ENCODE measurements around the gene SHISAL1.
"Not testable (repeated sequence)": the region's sequence is repeated elsewhere in the genome, so short reads cannot be mapped to it uniquely, and the experiment has no call there.

The SHISAL1 gene

DNA sequence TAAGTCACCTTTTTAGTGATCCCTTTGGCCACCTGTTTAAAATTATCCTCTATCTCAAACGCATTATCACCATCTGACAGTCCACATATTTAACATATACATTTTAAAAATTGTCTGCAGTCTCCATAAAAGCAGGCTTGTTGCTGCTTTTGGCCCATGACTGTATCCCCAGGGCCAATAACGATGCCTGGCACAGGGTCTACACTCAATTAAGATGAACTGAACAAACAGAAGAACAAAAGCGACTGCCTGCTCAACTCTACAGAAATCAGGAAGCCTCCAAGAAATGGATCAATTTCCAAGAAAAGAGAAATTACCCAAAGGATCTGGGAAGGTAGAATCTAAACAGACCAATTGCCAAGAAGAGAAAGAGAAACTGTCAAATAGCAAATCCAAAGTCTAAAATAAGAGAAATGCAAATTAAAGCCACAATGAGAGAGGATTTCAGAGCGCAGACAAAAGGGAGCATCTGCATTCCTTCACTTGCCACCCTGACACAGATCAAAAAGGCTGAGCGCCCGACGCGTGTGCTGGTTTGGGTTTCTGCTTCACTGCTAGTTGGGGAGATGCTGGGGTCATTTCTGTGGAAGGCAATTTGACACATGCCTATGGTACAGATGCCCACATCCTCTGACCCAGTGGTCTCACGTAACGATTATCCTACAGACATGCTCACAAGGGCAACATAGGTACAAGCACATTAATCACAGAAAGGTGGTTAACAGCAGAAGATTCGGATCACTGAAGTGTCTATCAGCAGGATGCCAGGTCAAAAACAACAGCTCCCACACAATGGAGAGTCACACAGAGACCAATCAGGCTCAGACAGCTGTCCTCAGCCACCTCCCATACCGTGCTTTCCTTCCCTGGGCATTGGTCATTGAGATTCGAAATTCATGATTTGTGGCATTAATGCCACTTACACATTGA is 55.9 kb downstream of the SHISAL1 start:
- no peak for DNase-seq

DNA sequence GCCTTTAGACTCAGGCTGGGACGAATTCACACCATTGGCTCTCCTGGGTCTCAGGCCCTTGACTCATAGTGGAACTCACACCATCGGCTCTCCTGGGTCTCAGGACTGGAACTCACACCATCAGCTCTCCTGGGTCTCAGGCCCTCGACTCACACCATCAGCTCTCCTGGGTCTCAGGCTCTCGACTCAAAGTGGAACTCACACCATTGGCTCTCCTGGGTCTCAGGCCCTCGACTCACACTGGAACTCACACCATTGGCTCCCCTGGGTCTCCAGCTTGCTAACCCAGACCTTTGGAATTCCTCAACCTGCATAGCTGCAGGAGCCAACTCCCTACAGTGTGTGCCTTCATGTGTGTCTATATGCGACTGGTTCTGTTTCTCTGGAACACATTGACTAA is 56.7 kb downstream of the SHISAL1 start:
- no peak for DNase-seq

GRCh38 chr22:44254811-44255210 is 57.9 kb downstream of the SHISAL1 start:
- no peak for DNase-seq

- no peak for DNase-seq
Measured at GRCh38 chr22:44249376-44250147, 63.2 kb downstream of the SHISAL1 start.

GRCh38 chr22:44248926-44249325 is 63.8 kb downstream of the SHISAL1 start:
- DNase-seq: no peak

DNA sequence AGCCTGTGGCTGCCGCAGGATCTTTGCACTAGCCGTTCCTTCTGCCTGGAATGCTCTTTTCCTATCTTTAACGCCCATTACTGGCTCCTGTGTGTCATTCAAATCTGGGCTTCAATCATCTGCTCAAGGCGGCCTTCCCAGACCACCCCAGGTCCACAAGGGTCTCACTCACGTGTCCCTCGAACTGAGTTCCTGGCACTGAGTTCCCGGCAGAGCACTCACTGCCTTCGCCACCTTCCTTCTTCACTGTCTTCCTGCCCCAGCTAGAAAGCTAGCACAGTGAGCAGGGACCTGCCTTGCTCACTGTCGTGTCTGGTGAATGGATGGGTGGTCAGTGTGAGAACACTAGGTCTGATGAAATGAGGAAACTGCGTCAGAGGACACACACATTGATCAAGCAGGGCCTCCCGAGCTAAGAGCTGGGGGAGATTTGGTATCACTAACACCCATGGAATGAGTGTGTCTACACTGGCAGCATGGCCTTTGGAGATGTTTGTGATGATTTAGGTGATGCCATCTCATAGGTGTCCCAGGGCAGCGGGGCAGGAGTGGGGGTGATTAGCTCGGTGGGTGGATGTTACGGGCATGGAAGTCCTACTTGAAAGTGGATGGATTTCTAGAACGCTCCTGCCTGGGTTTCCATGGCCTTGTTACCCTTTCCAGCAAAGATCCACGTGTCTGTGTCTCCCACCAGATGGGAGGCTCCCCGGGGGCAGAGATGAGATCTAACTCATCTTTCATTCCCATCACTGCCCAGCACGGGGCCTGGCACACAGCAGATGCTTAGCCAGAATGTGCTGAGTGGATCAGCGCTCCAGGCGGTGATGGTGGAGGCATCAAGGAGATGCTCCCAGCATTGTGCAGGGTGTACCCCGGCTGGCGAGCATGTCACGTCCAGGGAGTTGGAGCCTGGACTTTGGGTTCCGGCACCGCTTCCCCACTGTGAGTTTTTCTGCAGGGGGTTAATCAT is 64.5 kb downstream of the SHISAL1 start:
- no peak for DNase-seq

- no peak for DNase-seq
Measured at GRCh38 chr22:44247346-44247745, 65.4 kb downstream of the SHISAL1 start.

GRCh38 chr22:44246615-44247326 is 66.0 kb downstream of the SHISAL1 start:
- no peak for DNase-seq

GRCh38 chr22:44245867-44246266 is 66.9 kb downstream of the SHISAL1 start:
- DNase-seq: no peak

DNA sequence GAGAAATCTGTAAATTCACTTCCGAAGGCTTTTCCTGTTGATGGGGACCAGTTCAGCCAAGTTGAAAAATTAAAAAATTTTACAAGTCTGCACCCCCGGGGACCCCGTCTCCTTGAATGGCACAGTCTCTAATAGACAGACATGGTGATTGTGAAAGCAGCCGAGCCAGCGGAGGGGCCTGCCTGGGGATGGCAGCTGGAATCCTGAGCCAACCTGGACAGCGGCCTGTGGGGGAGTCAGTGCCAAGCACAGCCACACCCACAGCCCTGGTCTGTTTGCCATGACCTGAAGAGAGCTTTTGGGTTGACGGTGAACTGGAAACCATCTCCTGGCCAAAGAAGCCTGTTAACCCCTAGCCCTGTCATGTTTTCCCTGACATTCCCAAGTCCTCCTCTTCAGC is 67.3 kb downstream of the SHISAL1 start:
- no peak for DNase-seq

DNA sequence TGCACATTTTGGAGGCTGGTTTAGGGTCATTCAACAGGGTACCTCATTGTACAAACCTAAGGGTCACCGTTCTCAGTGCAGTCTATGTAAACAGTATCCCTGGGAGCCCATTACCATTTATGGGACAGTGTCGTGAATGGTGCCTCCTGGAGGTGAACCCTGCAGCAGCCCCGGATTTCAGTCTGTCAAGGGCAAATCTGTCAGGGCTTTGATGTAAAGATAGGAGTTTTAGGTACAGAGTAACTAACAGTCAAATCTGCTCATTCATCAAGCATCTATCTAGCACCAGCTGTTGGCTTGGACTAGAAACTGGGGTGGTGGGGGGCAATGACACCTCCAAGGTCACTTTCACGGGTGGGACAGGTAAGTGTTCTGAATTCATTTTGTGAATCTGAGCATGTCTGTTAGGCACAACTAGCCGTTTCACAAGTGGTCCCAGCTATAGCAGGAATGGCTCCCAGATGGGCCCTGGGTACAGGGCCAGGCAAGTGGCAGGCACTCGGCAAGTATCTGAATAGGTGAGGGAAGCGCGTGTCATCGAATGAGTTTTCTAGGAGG is 68.4 kb downstream of the SHISAL1 start:
- DNase-seq: no peak

DNA sequence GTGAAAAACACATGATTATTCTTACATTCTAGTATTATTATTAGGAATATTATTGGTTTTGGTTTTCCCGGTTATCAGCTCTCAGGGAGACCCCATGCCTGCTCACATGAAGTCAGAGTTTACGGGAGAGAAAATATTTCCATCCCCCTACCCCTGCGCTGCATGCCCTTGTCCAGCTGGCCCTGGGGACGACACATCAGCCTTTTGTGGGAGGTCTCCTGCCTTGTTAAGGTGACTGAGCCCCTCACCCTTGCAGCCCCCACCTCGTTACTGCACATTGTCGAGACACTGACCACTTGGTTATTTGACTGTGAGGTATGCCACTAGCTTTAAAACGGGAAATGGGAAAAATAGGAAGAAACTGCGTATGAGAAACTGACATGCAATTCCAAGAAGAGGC is 69.0 kb downstream of the SHISAL1 start:
- no peak for DNase-seq

DNA sequence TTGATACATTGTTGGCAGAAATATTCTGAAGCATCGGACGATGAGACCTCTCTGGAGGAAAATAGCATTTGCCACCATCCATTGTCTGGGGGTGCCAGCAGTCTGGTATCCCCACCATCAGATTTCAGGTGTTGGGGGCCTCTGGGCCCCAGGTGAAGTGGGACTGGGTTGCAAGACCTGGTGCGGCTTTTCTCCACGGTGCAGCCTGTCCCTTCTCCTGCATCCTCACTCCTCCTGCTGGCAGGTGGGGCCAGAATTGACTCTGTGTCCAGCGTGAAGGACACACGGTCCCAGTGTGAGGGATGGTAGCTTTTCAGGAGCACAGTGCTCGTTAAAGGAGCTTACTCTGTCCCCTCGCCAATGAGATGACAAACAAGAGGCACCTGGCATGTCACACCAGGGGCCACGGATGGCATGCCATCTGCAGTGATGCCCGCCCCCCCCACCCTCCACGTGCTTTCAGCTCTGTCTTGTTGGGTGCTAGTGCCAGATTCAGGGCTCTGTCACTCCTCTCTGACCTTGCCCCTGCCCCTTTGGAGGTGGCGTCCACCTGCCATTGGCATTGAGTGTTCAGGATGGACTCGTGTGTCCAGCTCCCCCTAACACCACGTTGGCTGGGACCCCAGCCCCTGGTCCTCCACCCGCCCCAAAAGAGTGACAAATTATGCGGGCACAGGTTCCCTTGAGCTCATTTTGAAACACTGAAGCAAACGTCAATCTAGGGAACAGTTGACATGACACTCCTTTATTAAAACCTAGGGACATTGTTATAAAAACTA is 69.6 kb downstream of the SHISAL1 start:
- DNase-seq: no peak

DNA sequence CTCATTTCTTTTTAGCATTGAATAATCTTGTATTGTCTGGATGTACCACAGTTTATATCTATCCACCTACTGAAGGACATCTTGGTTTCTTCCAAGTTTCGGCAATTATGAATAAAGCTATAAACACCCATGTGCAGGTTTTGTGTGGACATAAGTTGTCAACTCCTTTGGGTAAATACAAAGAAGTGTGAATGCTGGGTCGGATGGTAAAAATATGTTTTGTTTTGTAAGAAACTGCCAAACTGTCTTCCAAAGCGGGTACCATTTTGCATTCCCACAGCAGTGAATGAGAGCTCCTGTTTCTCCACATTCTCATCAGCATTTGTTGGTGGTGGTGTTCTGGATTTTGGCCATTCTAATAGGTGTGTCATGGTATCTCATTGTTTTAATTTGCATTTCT is 71.6 kb downstream of the SHISAL1 start:
- DNase-seq: not testable (repeated sequence)

GRCh38 chr22:44237290-44237689 is 75.5 kb downstream of the SHISAL1 start:
- no peak for DNase-seq

- DNase-seq: not testable (repeated sequence)
Measured at GRCh38 chr22:44234372-44234771, 78.4 kb downstream of the SHISAL1 start.

- no peak for DNase-seq
Measured at GRCh38 chr22:44231233-44231632, 81.5 kb downstream of the SHISAL1 start.

DNA sequence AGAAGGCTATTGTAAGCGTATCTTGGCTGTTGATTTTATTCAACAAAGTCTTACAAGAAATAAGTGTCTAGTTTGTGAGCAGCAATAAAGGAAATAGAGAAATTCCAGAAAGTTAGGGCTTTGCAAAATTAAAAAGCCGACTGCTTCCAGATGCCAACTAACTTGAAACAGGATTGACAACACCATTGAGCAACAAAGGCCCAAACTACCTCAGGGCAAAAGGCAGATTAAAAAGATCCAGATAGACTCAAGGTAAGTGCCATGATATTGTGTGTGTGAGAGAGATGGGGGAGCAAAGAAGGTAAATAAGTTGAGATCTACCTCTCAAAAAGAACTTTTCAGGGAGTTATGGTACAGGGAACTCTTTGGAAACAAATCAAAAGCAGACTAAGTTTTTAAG is 82.9 kb downstream of the SHISAL1 start:
- DNase-seq: no peak

- DNase-seq: no peak
Measured at GRCh38 chr22:44229331-44229730, 83.4 kb downstream of the SHISAL1 start.

- DNase-seq: no peak
Measured at GRCh38 chr22:44225812-44226211, 86.9 kb downstream of the SHISAL1 start.

- DNase-seq: no peak
Measured at GRCh38 chr22:44225091-44225689, 87.6 kb downstream of the SHISAL1 start.

All from NCI-H1436 treated with DMSO at 0.1 percent for 48 hours (cell line).